ENCODE measurements around the gene FPR3.

The FPR3 gene

GRCh38 chr19:51807925-51808324, 13.0 kb downstream of the FPR3 start:
- no peak for DNase-seq

GRCh38 chr19:51808333-51808986, 13.5 kb downstream of the FPR3 start:
- DNase-seq, result no peak

- no peak for DNase-seq
These were observed 14.8 kb downstream of the FPR3 start for GRCh38 chr19:51809787-51810186.

DNA sequence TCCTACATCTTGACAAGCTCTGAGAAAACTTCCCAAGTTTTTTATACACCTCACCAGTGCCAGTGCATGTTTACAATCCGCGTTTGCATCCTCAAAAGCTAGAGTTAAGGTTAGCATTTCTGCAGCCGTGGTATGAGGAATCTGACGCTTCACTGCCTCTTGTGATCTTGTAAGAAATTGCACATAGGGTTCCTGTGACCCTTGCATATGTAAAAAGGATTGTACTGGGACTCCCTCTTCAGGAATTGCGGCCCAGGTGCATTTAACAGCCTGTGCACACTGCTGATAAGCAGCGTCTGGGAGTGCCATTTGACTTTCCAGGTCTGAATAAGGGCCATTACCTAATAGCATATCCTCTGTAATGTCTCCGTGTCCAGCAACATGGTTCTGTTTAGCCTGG, 15.3 kb downstream of the FPR3 start:
- no peak for DNase-seq

GRCh38 chr19:51811344-51811743, 16.4 kb downstream of the FPR3 start:
- DNase-seq, result no peak

DNA sequence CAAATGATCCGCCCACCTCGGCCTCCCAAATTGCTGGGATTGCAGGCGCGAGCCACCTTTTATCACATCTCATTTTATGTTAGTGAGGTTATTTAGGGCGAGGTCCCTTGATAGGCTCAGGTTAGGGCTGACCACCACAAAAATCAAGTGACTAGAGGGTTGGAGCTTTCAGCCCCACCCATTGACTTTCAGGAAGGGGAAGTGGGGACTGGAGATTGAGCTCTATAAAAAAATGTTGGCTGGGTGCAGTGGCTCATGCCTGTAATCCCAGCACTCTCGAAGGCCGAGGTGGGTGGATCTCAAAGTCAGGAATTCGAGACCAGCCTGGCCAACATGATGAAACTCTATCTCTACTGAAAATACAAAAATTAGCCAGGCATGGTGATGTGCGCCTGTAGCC, 20.1 kb downstream of the FPR3 start:
- DNase-seq, result no peak

DNA sequence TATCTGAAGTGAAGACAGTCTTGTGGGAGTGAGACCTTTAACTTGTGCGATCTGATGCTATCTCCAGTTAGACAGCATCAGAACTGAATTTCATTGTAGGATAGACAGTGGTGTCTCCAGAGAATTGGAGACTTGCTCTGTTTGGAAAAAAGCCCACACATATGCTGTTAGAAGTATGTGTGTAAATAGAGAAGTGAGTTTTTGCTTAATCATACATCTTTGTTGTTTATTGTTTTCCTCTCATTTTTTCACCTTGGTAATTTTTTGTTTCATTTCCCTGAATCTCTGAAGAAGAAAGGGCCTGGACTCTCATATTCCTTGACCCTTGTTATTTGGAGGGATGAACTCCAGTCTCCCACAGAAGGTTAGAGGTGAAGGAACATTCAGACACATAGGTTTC, 21.8 kb downstream of the FPR3 start:
- no peak for DNase-seq

- no peak for DNase-seq
These were observed 25.1 kb downstream of the FPR3 start for GRCh38 chr19:51820011-51820410.

DNA sequence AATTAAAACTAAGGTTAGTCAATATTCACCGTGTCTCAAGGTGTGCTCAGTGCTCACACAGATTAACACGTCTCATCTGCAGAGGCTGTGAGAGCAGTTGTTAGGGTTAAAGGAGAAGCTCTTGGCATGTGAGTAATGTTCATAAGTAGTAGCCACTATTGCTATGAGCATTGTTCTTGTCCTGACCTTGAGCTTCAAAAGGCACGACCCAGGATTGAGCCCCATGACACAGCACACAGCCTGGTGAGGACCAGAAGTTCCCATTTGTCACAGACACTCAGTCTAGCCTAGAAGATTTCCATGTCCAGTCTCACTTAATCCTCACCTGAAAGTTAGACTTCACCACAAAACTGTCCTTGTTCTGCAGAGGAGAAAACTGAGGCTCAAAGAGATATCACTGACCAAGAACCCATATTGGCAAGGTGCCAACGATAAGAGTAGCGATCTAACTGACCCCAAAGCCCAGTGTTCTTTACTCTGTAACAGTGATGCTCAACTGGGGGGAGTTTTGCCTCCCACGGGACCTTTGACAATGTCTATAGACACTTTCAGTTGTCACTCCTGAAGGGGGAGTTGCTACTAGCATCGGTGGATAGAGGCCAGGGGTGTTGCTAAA, 26.0 kb downstream of the FPR3 start:
- no peak for DNase-seq

DNA sequence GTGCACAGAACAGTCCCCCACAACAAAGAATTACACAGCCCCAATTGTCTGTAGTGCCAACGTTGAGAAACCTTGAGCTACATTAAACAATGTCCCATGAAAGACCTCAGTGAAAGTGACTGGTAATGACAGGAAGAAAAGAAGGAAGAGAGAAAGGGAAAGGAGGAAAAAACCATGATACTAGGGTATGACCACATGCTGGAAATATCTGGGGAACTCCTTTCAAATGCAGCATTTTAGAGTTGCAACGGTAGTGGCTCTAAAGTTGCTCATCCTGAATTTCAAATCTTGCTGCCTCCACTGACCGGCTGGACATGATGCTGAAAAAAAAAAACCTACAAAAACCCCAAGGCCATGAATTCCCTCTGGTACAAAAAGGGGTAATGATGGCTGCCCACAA, 26.5 kb downstream of the FPR3 start:
- DNase-seq, result no peak

- no peak for DNase-seq
These were observed 27.0 kb downstream of the FPR3 start for GRCh38 chr19:51821921-51822320.

- DNase-seq, result no peak
These were observed 27.4 kb downstream of the FPR3 start for GRCh38 chr19:51822325-51822724.

GRCh38 chr19:51822946-51823345, 28.0 kb downstream of the FPR3 start:
- no peak for DNase-seq

DNA sequence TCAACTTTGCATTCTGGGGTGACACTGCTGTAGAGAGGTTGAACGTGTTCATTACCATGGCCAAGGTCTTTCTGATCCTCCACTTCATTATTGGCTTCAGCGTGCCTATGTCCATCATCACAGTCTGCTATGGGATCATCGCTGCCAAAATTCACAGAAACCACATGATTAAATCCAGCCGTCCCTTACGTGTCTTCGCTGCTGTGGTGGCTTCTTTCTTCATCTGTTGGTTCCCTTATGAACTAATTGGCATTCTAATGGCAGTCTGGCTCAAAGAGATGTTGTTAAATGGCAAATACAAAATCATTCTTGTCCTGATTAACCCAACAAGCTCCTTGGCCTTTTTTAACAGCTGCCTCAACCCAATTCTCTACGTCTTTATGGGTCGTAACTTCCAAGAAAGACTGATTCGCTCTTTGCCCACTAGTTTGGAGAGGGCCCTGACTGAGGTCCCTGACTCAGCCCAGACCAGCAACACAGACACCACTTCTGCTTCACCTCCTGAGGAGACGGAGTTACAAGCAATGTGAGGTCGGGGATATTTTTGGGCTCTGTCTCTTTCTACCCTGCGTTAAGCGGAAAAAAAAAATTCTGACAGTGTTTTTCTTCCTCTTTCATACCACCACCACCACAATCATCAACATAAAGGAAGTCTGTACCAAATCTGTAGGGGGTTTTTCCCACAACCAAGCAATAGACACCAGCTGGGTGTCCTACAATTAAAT, 29.5 kb downstream of the FPR3 start:
- DNase-seq, result no peak

- DNase-seq, result no peak
These were observed 35.3 kb downstream of the FPR3 start for GRCh38 chr19:51830274-51830673.

- no peak for DNase-seq
These were observed 42.2 kb downstream of the FPR3 start for GRCh38 chr19:51837145-51837544.

- DNase-seq, result no peak
These were observed 67.1 kb downstream of the FPR3 start for GRCh38 chr19:51861870-51862622.

DNA sequence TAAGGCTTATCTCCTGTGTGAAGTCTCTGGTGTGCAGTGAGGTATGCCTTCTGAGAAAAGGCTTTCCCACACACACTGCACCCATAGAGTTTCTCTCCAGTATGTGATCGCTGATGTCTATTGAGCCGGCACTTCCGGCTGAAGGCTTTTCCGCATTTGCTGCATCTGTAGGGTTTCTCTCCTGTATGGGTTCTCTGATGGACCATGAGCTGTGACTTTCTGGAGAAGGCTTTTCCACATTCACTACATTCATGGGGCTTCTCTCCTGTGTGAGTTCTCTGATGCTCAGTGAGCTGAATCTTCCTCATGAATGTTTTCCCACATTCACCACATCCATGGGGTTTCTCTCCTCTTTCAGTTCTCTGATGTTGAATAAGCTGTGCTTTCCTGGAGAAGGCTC, 78.1 kb downstream of the FPR3 start:
- no peak for DNase-seq
